HG02981 (cell line): ENCODE results near the gene PIAS4.

Experiments used
- ATAC-seq: cut with Tn5 transposase; IDR thresholded peaks from one replicate; pipeline ENCODE4 v1.9.1; 2021; ENCODE audit warnings: mild to moderate bottlenecking, moderate library complexity; ENCODE audit not compliant: unreplicated experiment

Gene PIAS4

GRCh38 chr19:4069331-4069959, 61.9 kb downstream of the PIAS4 start:
- ATAC-seq = no peak

GRCh38 chr19:4071610-4072009, 64.1 kb downstream of the PIAS4 start:
- ATAC-seq = no peak

GRCh38 chr19:4075373-4075772, 67.8 kb downstream of the PIAS4 start:
- no peak for ATAC-seq

GRCh38 chr19:4077007-4077374, 69.5 kb downstream of the PIAS4 start:
- no peak for ATAC-seq

- ATAC-seq = no peak
Observed at GRCh38 chr19:4077800-4078684, 70.5 kb downstream of the PIAS4 start.

- ATAC-seq = no peak
Observed at GRCh38 chr19:4080473-4080872, 72.9 kb downstream of the PIAS4 start.

GRCh38 chr19:4081441-4082129, 74.0 kb downstream of the PIAS4 start:
- ATAC-seq = no peak

- no peak for ATAC-seq
Observed at GRCh38 chr19:4082172-4082571, 74.6 kb downstream of the PIAS4 start.

GRCh38 chr19:4083677-4084546, 76.4 kb downstream of the PIAS4 start:
- no peak for ATAC-seq

GRCh38 chr19:4084547-4084877, 77.0 kb downstream of the PIAS4 start:
- ATAC-seq = no peak

- no peak for ATAC-seq
Observed at GRCh38 chr19:4086411-4086867, 78.9 kb downstream of the PIAS4 start.

GRCh38 chr19:4087787-4088679, 80.5 kb downstream of the PIAS4 start:
- ATAC-seq = no peak

GRCh38 chr19:4088975-4089374, 81.4 kb downstream of the PIAS4 start:
- ATAC-seq = peak; percentile 25
